GM23338 (cell line): ENCODE results near the gene FRMD3. TPM values are rescaled to one million over a fixed set of nuclear protein-coding genes. Genes with fewer than 3 reads are reported as not detected.

Experiments used
- ATAC-seq: fragments of 200-7000 bp; cut with Tn5 transposase; 3 replicates; pipeline ENCODE4 v1.9.1; 2020
- DNase-seq: peaks from one replicate; pipeline ENCODE4 v3.0.0-alpha.2; 2015; ENCODE audit warnings: low spot score
- H2AFZ ChIP-seq: fragments of 200-600 bp; sonication (generic); 2 replicates; pipeline ENCODE4 v1.8.0; 2016; ENCODE audit warnings: antibody characterized with exemption, mild to moderate bottlenecking, moderate library complexity
- H3F3A ChIP-seq: fragments of 200-600 bp; sonication (generic); replicated peaks from 2 replicates; pipeline ENCODE4 v1.8.0; 2017; ENCODE audit warnings: antibody characterized with exemption, mixed run types, low read depth
- H3K27ac ChIP-seq: fragments of 200-600 bp; sonication (generic); 2 replicates; pipeline ENCODE4 v1.6.1; 2016; ENCODE audit warnings: low read depth
- H3K27me3 ChIP-seq: fragments of 200-600 bp; sonication (generic); 2 replicates; pipeline ENCODE4 v1.8.0; 2016; ENCODE audit warnings: mild to moderate bottlenecking, mixed run types, moderate library complexity; ENCODE audit not compliant: insufficient read depth
- H3K36me3 ChIP-seq: fragments of 200-600 bp; sonication (generic); 2 replicates; pipeline ENCODE4 v1.8.0; 2016; ENCODE audit warnings: mild to moderate bottlenecking; ENCODE audit not compliant: insufficient read depth
- H3K4me1 ChIP-seq: fragments of 200-600 bp; sonication (generic); 2 replicates; pipeline ENCODE4 v1.8.0; 2016; ENCODE audit warnings: mild to moderate bottlenecking, moderate library complexity; ENCODE audit not compliant: insufficient read depth
- H3K4me2 ChIP-seq: fragments of 200-600 bp; sonication (generic); 2 replicates; pipeline ENCODE4 v1.7.1; 2017; ENCODE audit warnings: mixed run types
- H3K4me3 ChIP-seq: fragments of 200-600 bp; sonication (generic); 2 replicates; pipeline ENCODE4 v1.6.1; 2016; ENCODE audit warnings: mixed run types
- H3K79me2 ChIP-seq: fragments of 200-600 bp; sonication (generic); replicated peaks from 2 replicates; pipeline ENCODE4 v1.8.0; 2017; ENCODE audit warnings: mild to moderate bottlenecking; ENCODE audit not compliant: insufficient read depth
- H3K9me2 ChIP-seq: fragments of 200-600 bp; sonication (generic); 2 replicates; pipeline ENCODE4 v1.8.0; 2017; ENCODE audit not compliant: insufficient read depth
- H4K20me1 ChIP-seq: fragments of 200-600 bp; sonication (generic); replicated peaks from 2 replicates; pipeline ENCODE4 v1.8.0; 2017; ENCODE audit warnings: mild to moderate bottlenecking; ENCODE audit not compliant: insufficient read depth
- H3K27ac Mint-ChIP-seq: 2 replicates; pipeline ENCODE4 v1.8.0; 2020; ENCODE audit warnings: inconsistent platforms, mild to moderate bottlenecking, moderate library complexity, mixed read lengths
- H3K27me3 Mint-ChIP-seq: 3 replicates; pipeline ENCODE4 v1.8.0; 2022; ENCODE audit warnings: low read depth, mild to moderate bottlenecking, moderate library complexity, mixed read lengths, inconsistent platforms; ENCODE audit not compliant: insufficient read depth, poor library complexity
- H3K36me3 Mint-ChIP-seq: 3 replicates; pipeline ENCODE4 v1.8.0; 2021; ENCODE audit warnings: low read depth, mild to moderate bottlenecking, inconsistent platforms, moderate library complexity, mixed read lengths
- H3K4me1 Mint-ChIP-seq: 3 replicates; pipeline ENCODE4 v1.8.0; 2020; ENCODE audit warnings: mild to moderate bottlenecking, inconsistent platforms, mixed read lengths
- H3K4me3 Mint-ChIP-seq: 3 replicates; pipeline ENCODE4 v1.8.0; 2021; ENCODE audit warnings: moderate library complexity, mild to moderate bottlenecking, inconsistent platforms, mixed read lengths
- H3K9me3 Mint-ChIP-seq: 3 replicates; pipeline ENCODE4 v1.8.0; 2020; ENCODE audit warnings: moderate library complexity, mild to moderate bottlenecking, inconsistent platforms, mixed read lengths
- CREB1 ChIP-seq: fragments of 250-450 bp; sonication (Bioruptor Pico); IDR thresholded peaks from 2 replicates; pipeline ENCODE4 v1.5.0; 2020; ENCODE audit warnings: low read depth, mild to moderate bottlenecking, moderate library complexity
- CTCF ChIP-seq, 2 experiments: fragments of 200-600 bp in 1 of 2; sonication (generic) in 1 of 2; conservative IDR thresholded peaks; 2 replicates each; pipeline versions ENCODE4 v1.5.1 to v1.6.1; 2016 to 2017; ENCODE audit warnings: antibody characterized with exemption in 2 of 2, low read depth in 2 of 2, mild to moderate bottlenecking in 2 of 2, moderate library complexity in 1 of 2
- ETS1 ChIP-seq: IDR thresholded peaks from 2 replicates; pipeline ENCODE4 v1.6.1; 2016; ENCODE audit warnings: antibody characterized with exemption
- EZH2phosphoT487 ChIP-seq: fragments of 200-600 bp; sonication (generic); IDR thresholded peaks from one replicate; pipeline ENCODE4 v1.8.1; 2018; ENCODE audit warnings: antibody characterized with exemption; ENCODE audit not compliant: unreplicated experiment
- NANOG ChIP-seq: IDR thresholded peaks from 2 replicates; pipeline ENCODE4 v1.6.1; 2016; ENCODE audit warnings: antibody characterized with exemption, borderline replicate concordance
- POLR2AphosphoS5 ChIP-seq: IDR thresholded peaks from 2 replicates; pipeline ENCODE4 v1.6.1; 2016; ENCODE audit warnings: antibody characterized with exemption, low read depth
- STAT1 ChIP-seq: IDR thresholded peaks from one replicate; pipeline ENCODE4 v1.6.1; 2016; ENCODE audit warnings: antibody characterized with exemption; ENCODE audit not compliant: unreplicated experiment
- ZNF114 ChIP-seq: fragments of 250-450 bp; sonication (Bioruptor Pico); IDR thresholded peaks from 2 replicates; pipeline ENCODE4 v1.5.0; 2020; ENCODE audit warnings: mild to moderate bottlenecking, moderate library complexity
- ZNF331 ChIP-seq: fragments of 250-450 bp; sonication (Bioruptor Pico); IDR thresholded peaks from 2 replicates; pipeline ENCODE4 v1.5.0; 2020; ENCODE audit warnings: low read depth, mild to moderate bottlenecking, moderate library complexity
- polyA plus RNA-seq: library from polyadenylated mRNA; unstranded; fragments of >200 nt; fragmentation: Nextera tagmentation; extraction: Ambion mirVana; gene quantifications from 2 replicates; pipeline ENCODE4 v1.2.1, GENCODE V29; 2016
- total RNA-seq: library from RNA; depleted of rRNA; stranded (reverse); fragments of >200 nt; shearing (Covaris generic); gene quantifications from 2 replicates; pipeline ENCODE4 v1.2.3, GENCODE V29; 2014

Gene FRMD3
- total and polyA plus RNA-seq, 2 experiments from 2014 or later: 0.47 to 1.2 TPM

GRCh38 chr9:83484990-83485389, 53.2 kb downstream of the FRMD3 start:
- ATAC-seq (no peak), DNase-seq (no peak)
- Histone ChIP-seq H2AFZ (no peak overlapping the region), H4K20me1 (no peaks in the 10 kb centered on the region), H3F3A (no peaks in the 10 kb centered on the region), H3K9me2 (no peaks in the 10 kb centered on the region), H3K27me3 (no peaks in the 10 kb centered on the region), H3K4me2 (no peak overlapping the region), H3K4me3 (no peak overlapping the region), H3K27ac (no peak overlapping the region), H3K79me2 (no peaks in the 10 kb centered on the region), H3K4me1 (no peaks in the 10 kb centered on the region), H3K36me3 (no peaks in the 10 kb centered on the region)
- no peak overlapping the region for H3K27ac Mint-ChIP-seq
- no peaks in the 10 kb centered on the region for H3K36me3 Mint-ChIP-seq
- H3K4me3 Mint-ChIP-seq: no peak overlapping the region
- no peak for TF ChIP-seq STAT1
- TF ChIP-seq CTCF (conservative IDR thresholded peaks at IDR 0.05; ENCODE audit: low read depth in 2 of 2): no peak
- no peaks in the 10 kb centered on the region for H3K27me3 Mint-ChIP-seq
- no peaks in the 10 kb centered on the region for H3K4me1 Mint-ChIP-seq
- H3K9me3 Mint-ChIP-seq: no peaks in the 10 kb centered on the region

GRCh38 chr9:83483223-83483622, 55.0 kb downstream of the FRMD3 start:
- no peak for TF ChIP-seq CTCF (conservative IDR thresholded peaks at IDR 0.05; ENCODE audit: low read depth in 2 of 2)
- no peak for TF ChIP-seq EZH2phosphoT487
- no peaks in the 10 kb centered on the region for H3K4me1 ChIP-seq
- no peak overlapping the region for H3K27ac ChIP-seq
- H3K4me3 ChIP-seq: no peak overlapping the region
- Mint-ChIP-seq H3K27ac (no peak overlapping the region), H3K36me3 (no peaks in the 10 kb centered on the region), H3K9me3 (peaks cover 2% of the 10 kb centered on the region; the same call in 1 of the 3 replicates), H3K4me1 (no peaks in the 10 kb centered on the region), H3K27me3 (peaks cover 2% of the 10 kb centered on the region), H3K4me3 (no peak overlapping the region)
- DNase-seq (no peak), ATAC-seq (no peak)
- H4K20me1 ChIP-seq: no peaks in the 10 kb centered on the region
- no peak overlapping the region for H2AFZ ChIP-seq
- peaks cover 4% of the 10 kb centered on the region for H3K9me2 ChIP-seq
- H3F3A ChIP-seq: no peaks in the 10 kb centered on the region
- no peak overlapping the region for H3K4me2 ChIP-seq
- no peaks in the 10 kb centered on the region for H3K36me3 ChIP-seq
- H3K79me2 ChIP-seq: no peaks in the 10 kb centered on the region
- no peaks in the 10 kb centered on the region for H3K27me3 ChIP-seq

- H3K27me3 ChIP-seq: no peaks in the 10 kb centered on the region
- H3K27ac ChIP-seq: no peak overlapping the region
Observed at GRCh38 chr9:83479765-83480164, 58.4 kb downstream of the FRMD3 start.

More at GRCh38 chr9:83479765-83480164, 58.4 kb downstream of the FRMD3 start:
- Histone ChIP-seq H3K4me2 (no peak overlapping the region), H3F3A (no peaks in the 10 kb centered on the region), H4K20me1 (no peaks in the 10 kb centered on the region), H2AFZ (no peak overlapping the region), H3K36me3 (no peaks in the 10 kb centered on the region), H3K9me2 (peaks cover 4% of the 10 kb centered on the region), H3K4me3 (no peak overlapping the region), H3K4me1 (no peaks in the 10 kb centered on the region), H3K79me2 (no peaks in the 10 kb centered on the region)
- Mint-ChIP-seq H3K27me3 (peaks cover 2% of the 10 kb centered on the region), H3K27ac (no peak overlapping the region), H3K4me3 (no peak overlapping the region), H3K9me3 (peaks cover 2% of the 10 kb centered on the region; the same call in 1 of the 3 replicates), H3K36me3 (no peaks in the 10 kb centered on the region), H3K4me1 (no peaks in the 10 kb centered on the region)
- DNase-seq (no peak), ATAC-seq (no peak)
- no peak for TF ChIP-seq CTCF (conservative IDR thresholded peaks at IDR 0.05; ENCODE audit: low read depth in 2 of 2)
- TF ChIP-seq STAT1: no peak
- TF ChIP-seq CREB1 (CRISPR knock-in tag): no peak
- no peak for TF ChIP-seq ZNF331 (CRISPR knock-in tag)
- no peak for TF ChIP-seq POLR2AphosphoS5
- TF ChIP-seq EZH2phosphoT487: no peak
- no peak for TF ChIP-seq NANOG
- TF ChIP-seq ETS1: no peak
- TF ChIP-seq ZNF114 (CRISPR knock-in tag): no peak
